ENCODE data around the gene TMCO6. TPM values are rescaled to one million over a fixed set of nuclear protein-coding genes. Genes with fewer than 3 reads are reported as not detected.

Gene TMCO6
- total RNA-seq, 1 experiment from 2014 or later = 24.1 TPM

DNA sequence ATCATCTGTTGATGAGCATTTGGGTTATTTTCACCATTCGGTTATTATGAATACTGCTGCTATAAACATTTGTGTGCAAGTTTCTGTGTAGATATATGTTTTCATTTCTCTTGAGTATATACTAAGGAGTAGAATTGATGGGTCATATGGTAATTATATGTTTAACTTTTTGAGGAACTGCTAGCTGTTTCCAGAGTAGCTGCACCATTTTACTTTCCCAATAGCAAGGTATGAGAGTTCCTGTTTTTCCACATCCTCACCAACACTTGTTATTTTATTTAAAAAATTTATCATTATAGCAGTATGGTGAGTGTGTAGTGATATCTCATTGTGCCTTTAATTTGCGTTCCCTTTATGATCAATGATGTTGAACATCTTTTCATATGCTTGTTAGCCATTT lies 35.5 kb upstream of the TMCO6 start:
- ChIA-PET POLR2A (ENCODE audit: low non-redundant PET) (no interaction called here), CTCF (no interaction called here)
- no peak for DNase-seq (ENCODE audit: low spot score)
- H3K27ac ChIP-seq (ENCODE audit: low read depth, low read length, poor library complexity, severe bottlenecking) = no peak overlapping the region
- H3K9me3 ChIP-seq (ENCODE audit: low read depth, low read length, poor library complexity, severe bottlenecking) = no peaks in the 10 kb centered on the region
- no peaks in the 10 kb centered on the region for H3K4me1 ChIP-seq (ENCODE audit: insufficient read depth, low read length, poor library complexity, severe bottlenecking)
- no peaks in the 10 kb centered on the region for H3K27me3 ChIP-seq (replicated peaks; ENCODE audit: insufficient read depth, low read depth, low read length, poor library complexity)
- no peak overlapping the region for H3K4me3 ChIP-seq (ENCODE audit: low read depth, low read length, poor library complexity, severe bottlenecking)
- TF ChIP-seq EZH2 (IDR thresholded peaks at IDR 0.05; ENCODE audit: borderline replicate concordance, low read depth, low read length, poor library complexity, severe bottlenecking) (no peak), CTCF (conservative IDR thresholded peaks at IDR 0.05; ENCODE audit: low read depth, low read length) (no peak)
- H3K36me3 ChIP-seq (ENCODE audit: insufficient read depth, low read length, poor library complexity, severe bottlenecking) = no peaks in the 10 kb centered on the region
- BruUV-seq (replicated peaks) = no TSS peak
- intact Hi-C loops (cut with micrococcal nuclease; ENCODE audit: unreplicated experiment) = no loop called here

DNA sequence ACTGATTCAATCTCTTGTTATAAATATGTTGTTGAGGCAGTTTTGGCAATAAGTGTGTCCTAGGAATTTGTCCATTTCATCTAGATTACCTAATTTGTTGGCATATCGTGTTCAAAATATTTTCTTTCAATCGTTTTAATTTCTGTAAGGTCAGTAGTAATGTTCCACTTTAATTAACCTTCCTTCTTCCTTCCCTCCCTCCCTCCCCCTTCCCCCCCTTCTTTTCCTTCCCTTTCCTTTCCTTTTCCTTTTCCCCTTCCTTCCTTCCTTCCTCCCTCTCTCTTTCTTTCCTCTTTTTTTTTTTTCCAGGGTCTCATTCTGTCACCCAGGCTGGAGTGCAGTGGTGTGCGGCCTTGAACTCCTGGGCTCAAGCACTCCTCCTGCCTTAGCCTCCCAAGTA lies 33.4 kb upstream of the TMCO6 start:
- CTCF ChIA-PET = no interaction called here
- TF ChIP-seq CTCF (conservative IDR thresholded peaks at IDR 0.05; ENCODE audit: low read depth, low read length) (no peak), EZH2 (IDR thresholded peaks at IDR 0.05; ENCODE audit: borderline replicate concordance, low read depth, low read length, poor library complexity, severe bottlenecking) (no peak)
- H3K9me3 ChIP-seq (ENCODE audit: low read depth, low read length, poor library complexity, severe bottlenecking) = no peaks in the 10 kb centered on the region
- POLR2A ChIA-PET (ENCODE audit: low non-redundant PET) = no interaction called here
- intact Hi-C loops (cut with micrococcal nuclease; ENCODE audit: unreplicated experiment) = no loop called here
- BruUV-seq (replicated peaks) = no TSS peak
- H3K4me1 ChIP-seq (ENCODE audit: insufficient read depth, low read length, poor library complexity, severe bottlenecking) = no peaks in the 10 kb centered on the region
- no peak for DNase-seq (ENCODE audit: low spot score)
- no peaks in the 10 kb centered on the region for H3K27me3 ChIP-seq (replicated peaks; ENCODE audit: insufficient read depth, low read depth, low read length, poor library complexity)
- H3K27ac ChIP-seq (ENCODE audit: low read depth, low read length, poor library complexity, severe bottlenecking) = no peak overlapping the region
- H3K4me3 ChIP-seq (ENCODE audit: low read depth, low read length, poor library complexity, severe bottlenecking) = no peak overlapping the region
- no peaks in the 10 kb centered on the region for H3K36me3 ChIP-seq (ENCODE audit: insufficient read depth, low read length, poor library complexity, severe bottlenecking)

DNA sequence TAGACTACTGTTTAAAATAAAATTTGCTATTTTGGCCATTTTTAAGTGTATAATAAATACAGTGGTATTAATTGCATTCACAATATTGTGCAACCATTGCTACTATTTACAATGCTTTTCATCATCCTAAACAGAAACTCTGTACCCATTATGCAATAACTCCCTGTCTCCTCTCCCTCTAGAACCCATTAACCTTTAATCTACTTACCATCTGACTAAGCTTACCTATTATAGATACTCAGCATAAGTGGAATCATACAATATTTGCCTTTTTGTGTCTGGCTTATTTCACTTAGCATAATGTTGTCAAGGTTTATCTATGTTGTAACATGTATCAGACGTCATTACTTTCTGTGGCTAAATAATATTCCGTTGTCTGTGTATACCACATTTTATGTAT lies 32.2 kb upstream of the TMCO6 start:
- Histone ChIP-seq H3K4me1 (ENCODE audit: insufficient read depth, low read length, poor library complexity, severe bottlenecking) (no peaks in the 10 kb centered on the region), H3K27me3 (replicated peaks; ENCODE audit: insufficient read depth, low read depth, low read length, poor library complexity) (no peaks in the 10 kb centered on the region), H3K27ac (ENCODE audit: low read depth, low read length, poor library complexity, severe bottlenecking) (no peak overlapping the region), H3K4me3 (ENCODE audit: low read depth, low read length, poor library complexity, severe bottlenecking) (no peak overlapping the region), H3K36me3 (ENCODE audit: insufficient read depth, low read length, poor library complexity, severe bottlenecking) (no peaks in the 10 kb centered on the region), H3K9me3 (ENCODE audit: low read depth, low read length, poor library complexity, severe bottlenecking) (no peaks in the 10 kb centered on the region)
- ChIA-PET POLR2A (ENCODE audit: low non-redundant PET) (no interaction called here), CTCF (no interaction called here)
- TF ChIP-seq EZH2 (IDR thresholded peaks at IDR 0.05; ENCODE audit: borderline replicate concordance, low read depth, low read length, poor library complexity, severe bottlenecking) (no peak), CTCF (conservative IDR thresholded peaks at IDR 0.05; ENCODE audit: low read depth, low read length) (no peak)
- no TSS peak for BruUV-seq (replicated peaks)
- intact Hi-C loops (cut with micrococcal nuclease; ENCODE audit: unreplicated experiment) = no loop called here
- DNase-seq (ENCODE audit: low spot score) = no peak

Measured in A673 (cell line).